ENCODE results near the gene LNP1. TPM values are rescaled to one million over a fixed set of nuclear protein-coding genes. Genes with fewer than 3 reads are reported as not detected.

LNP1 gene
- total and polyA plus RNA-seq, 2 donors (not counting 1 experiment from before 2014, with no cell fraction given), result 3.1 to 3.5 TPM

DNA sequence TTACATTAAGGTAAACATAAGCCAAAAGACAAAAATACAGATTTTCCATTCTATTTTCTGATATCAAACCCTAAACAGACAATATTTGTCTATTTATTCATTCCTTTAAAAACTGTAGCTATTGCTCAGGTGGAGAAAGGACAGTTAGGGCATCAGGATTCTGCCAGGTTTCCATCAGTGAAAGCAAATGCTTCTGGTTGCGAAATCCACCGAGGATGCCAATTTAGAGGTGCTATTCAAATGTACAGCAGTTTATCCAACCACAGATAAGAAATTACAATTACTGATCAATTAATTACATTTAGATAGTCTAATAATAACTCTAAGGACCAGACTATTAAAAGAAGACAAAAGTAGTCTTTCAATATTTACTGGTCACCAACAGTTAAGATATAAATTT, 4.4 kb upstream of the LNP1 start:
- no peak overlapping the region for H3K9ac ChIP-seq (ENCODE audit: insufficient read depth, low read length)
- no peaks in the 10 kb centered on the region for H3K36me3 ChIP-seq (ENCODE audit: control insufficient read depth, insufficient read depth, low read length)
- H3K4me3 ChIP-seq (replicated peaks in 1 of 4; ENCODE audit: control extremely low read depth in 1 of 4, insufficient read depth in 1 of 4, low read depth in 3 of 4, low read length in 4 of 4), result no peak overlapping the region
- no peak overlapping the region for H2AFZ ChIP-seq (ENCODE audit: low read length)
- no peaks in the 10 kb centered on the region for H3K27me3 ChIP-seq (ENCODE audit: control insufficient read depth, insufficient read depth, low read length)
- no peak for DNase-seq (ENCODE audit: low read depth in 2 of 2)
- H4K20me1 ChIP-seq (ENCODE audit: control insufficient read depth, extremely low read depth, insufficient read depth, low read length), result no peaks in the 10 kb centered on the region
- no peaks in the 10 kb centered on the region for H3K4me1 ChIP-seq (ENCODE audit: control insufficient read depth, extremely low read depth, insufficient read depth, low read length)
- H3K9me3 ChIP-seq (ENCODE audit: control insufficient read depth, insufficient read depth, low read depth, low read length), result no peaks in the 10 kb centered on the region
- peaks cover 91% of the 10 kb centered on the region for H3K79me2 ChIP-seq (ENCODE audit: control insufficient read depth, insufficient read depth, low read length)
- H3K27ac ChIP-seq (ENCODE audit: insufficient read depth, low read length), result no peak overlapping the region
- no peak for TF ChIP-seq EZH2 (IDR thresholded peaks at IDR 0.05; ENCODE audit: low read length, missing control alignments)
- H3K4me2 ChIP-seq (ENCODE audit: extremely low read depth, insufficient read depth, low read length), result no peak overlapping the region

DNA sequence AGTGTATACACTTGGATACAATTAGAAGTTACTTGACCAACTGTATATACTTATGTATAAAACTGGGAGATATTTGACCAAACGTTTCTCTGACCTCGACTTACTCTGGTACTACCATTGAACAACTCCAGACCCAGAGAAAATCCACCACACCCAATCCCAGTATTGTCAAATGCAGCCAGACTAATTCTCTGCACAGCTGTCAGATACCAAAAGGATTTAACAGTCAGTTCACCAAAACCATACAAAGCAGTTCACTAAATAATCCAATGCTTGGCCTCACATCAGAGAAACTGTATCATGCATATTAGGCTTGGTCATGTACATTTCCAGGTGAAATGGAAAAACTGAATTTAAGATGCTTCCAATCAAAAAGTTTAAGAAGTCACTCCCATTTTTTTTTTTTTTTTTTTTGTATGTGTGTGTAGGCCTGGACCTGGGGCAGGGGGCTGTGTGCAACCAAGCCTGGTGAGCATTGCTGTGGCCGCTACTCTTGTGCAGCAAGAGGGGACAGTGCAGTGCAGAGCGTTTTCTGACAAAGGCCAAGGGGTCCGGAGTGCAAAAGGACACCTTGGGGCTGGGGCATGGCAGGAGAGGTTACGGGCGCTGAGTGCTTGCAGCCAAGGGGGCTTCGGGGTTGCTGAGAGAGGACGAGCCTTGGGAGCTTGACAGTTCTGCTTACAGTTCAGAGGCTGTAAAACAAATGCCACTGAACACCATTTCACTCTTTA, 1.8 kb upstream of the LNP1 start:
- H3K27me3 ChIP-seq (ENCODE audit: control insufficient read depth, insufficient read depth, low read length), result no peaks in the 10 kb centered on the region
- no peaks in the 10 kb centered on the region for H4K20me1 ChIP-seq (ENCODE audit: control insufficient read depth, extremely low read depth, insufficient read depth, low read length)
- no peaks in the 10 kb centered on the region for H3K4me1 ChIP-seq (ENCODE audit: control insufficient read depth, extremely low read depth, insufficient read depth, low read length)
- H3K79me2 ChIP-seq (ENCODE audit: control insufficient read depth, insufficient read depth, low read length), result peaks cover 80% of the 10 kb centered on the region
- no peak for DNase-seq (ENCODE audit: low read depth in 2 of 2)
- peak overlapping the region; percentile 71 to 97 (median 89) for H3K4me3 ChIP-seq (replicated peaks in 1 of 4; ENCODE audit: control extremely low read depth in 1 of 4, insufficient read depth in 1 of 4, low read depth in 3 of 4, low read length in 4 of 4)
- H3K9me3 ChIP-seq (ENCODE audit: control insufficient read depth, insufficient read depth, low read depth, low read length), result no peaks in the 10 kb centered on the region
- no peaks in the 10 kb centered on the region for H3K36me3 ChIP-seq (ENCODE audit: control insufficient read depth, insufficient read depth, low read length)
- TF ChIP-seq, protein P1, sequence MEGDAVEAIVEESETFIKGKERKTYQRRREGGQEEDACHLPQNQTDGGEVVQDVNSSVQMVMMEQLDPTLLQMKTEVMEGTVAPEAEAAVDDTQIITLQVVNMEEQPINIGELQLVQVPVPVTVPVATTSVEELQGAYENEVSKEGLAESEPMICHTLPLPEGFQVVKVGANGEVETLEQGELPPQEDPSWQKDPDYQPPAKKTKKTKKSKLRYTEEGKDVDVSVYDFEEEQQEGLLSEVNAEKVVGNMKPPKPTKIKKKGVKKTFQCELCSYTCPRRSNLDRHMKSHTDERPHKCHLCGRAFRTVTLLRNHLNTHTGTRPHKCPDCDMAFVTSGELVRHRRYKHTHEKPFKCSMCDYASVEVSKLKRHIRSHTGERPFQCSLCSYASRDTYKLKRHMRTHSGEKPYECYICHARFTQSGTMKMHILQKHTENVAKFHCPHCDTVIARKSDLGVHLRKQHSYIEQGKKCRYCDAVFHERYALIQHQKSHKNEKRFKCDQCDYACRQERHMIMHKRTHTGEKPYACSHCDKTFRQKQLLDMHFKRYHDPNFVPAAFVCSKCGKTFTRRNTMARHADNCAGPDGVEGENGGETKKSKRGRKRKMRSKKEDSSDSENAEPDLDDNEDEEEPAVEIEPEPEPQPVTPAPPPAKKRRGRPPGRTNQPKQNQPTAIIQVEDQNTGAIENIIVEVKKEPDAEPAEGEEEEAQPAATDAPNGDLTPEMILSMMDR (conservative IDR thresholded peaks at IDR 0.05 in 1 of 2, IDR thresholded peaks at IDR 0.05 in 1 of 2; ENCODE audit: low read depth in 1 of 2, low read length in 2 of 2), result no peak
- TF ChIP-seq EZH2 (IDR thresholded peaks at IDR 0.05; ENCODE audit: low read length, missing control alignments), result no peak
- peak overlapping the region; percentile 98 for H3K27ac ChIP-seq (ENCODE audit: insufficient read depth, low read length)
- peak overlapping the region; percentile 45 for H3K9ac ChIP-seq (ENCODE audit: insufficient read depth, low read length)
- H3K4me2 ChIP-seq (ENCODE audit: extremely low read depth, insufficient read depth, low read length), result peak overlapping the region; percentile 96
- no peak overlapping the region for H2AFZ ChIP-seq (ENCODE audit: low read length)

DNA sequence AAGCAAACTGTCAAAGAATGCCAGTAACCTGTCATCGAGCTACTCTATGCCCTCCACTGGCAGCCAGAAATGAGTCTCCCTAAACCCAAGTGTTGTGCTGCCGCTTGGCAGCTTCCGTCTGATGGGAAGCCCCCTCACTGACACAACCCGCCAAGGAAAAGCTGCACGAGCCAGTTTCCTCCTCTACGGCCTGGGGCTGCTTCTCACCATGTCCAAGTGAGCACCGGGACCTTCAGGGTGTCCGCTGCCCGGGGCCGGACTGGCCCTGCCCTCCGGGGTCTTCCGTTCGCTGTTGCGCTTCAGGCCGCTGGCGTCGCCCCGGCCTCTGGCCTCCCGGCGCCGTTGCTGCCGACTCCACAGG, 940 bp upstream of the LNP1 start:
- Histone ChIP-seq H3K9ac (ENCODE audit: insufficient read depth, low read length) (peak overlapping the region; percentile 90), H3K4me3 (replicated peaks in 1 of 4; ENCODE audit: control extremely low read depth in 1 of 4, insufficient read depth in 1 of 4, low read depth in 3 of 4, low read length in 4 of 4) (peak overlapping the region; percentile 71 to 97 (median 89)), H3K4me2 (ENCODE audit: extremely low read depth, insufficient read depth, low read length) (peak overlapping the region; percentile 96), H4K20me1 (ENCODE audit: control insufficient read depth, extremely low read depth, insufficient read depth, low read length) (no peaks in the 10 kb centered on the region), H3K79me2 (ENCODE audit: control insufficient read depth, insufficient read depth, low read length) (peaks cover 71% of the 10 kb centered on the region), H3K27ac (ENCODE audit: insufficient read depth, low read length) (peak overlapping the region; percentile 98), H3K9me3 (ENCODE audit: control insufficient read depth, insufficient read depth, low read depth, low read length) (no peaks in the 10 kb centered on the region), H3K27me3 (ENCODE audit: control insufficient read depth, insufficient read depth, low read length) (no peaks in the 10 kb centered on the region), H3K4me1 (ENCODE audit: control insufficient read depth, extremely low read depth, insufficient read depth, low read length) (no peaks in the 10 kb centered on the region), H3K36me3 (ENCODE audit: control insufficient read depth, insufficient read depth, low read length) (no peaks in the 10 kb centered on the region), H2AFZ (ENCODE audit: low read length) (peak overlapping the region; percentile 30)
- peak in 1 of 2 donors; percentile 12 for DNase-seq (ENCODE audit: low read depth in 2 of 2)
- TF ChIP-seq, protein P1 (conservative IDR thresholded peaks at IDR 0.05 in 1 of 2, IDR thresholded peaks at IDR 0.05 in 1 of 2; ENCODE audit: low read depth in 1 of 2, low read length in 2 of 2), result no peak
- TF ChIP-seq EZH2 (IDR thresholded peaks at IDR 0.05; ENCODE audit: low read length, missing control alignments), result no peak

Data from fibroblast of lung (primary cell).